Measurements from ENCODE around the gene BDP1.
A peak's percentile ranks its signal among the peaks of the same experiment; 100 is the strongest.
"Not testable (repeated sequence)": the region's sequence is repeated elsewhere in the genome, so short reads cannot be mapped to it uniquely, and the experiment has no call there.

Gene BDP1

DNA sequence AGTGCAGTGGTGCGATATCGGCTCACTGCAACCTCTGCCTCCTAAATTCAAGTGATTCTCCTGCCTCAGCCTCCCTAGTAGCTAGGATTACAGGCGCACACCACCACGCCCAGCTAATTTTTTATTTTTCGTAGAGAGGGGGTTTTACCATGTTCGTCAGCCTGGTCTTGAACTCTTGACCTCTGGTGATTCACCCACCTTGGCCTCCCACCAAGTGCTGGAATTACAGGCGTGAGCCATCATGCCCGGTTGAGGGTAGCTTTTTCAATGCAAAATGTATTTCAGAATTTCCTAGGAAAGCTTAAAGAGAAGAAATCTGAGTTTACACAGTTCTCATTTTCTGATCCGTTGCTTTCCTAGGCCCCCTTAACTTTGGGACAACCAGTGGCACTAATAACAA, 15.7 kb downstream of the BDP1 start:
- no peak for DNase-seq (ENCODE audit: low read depth in 2 of 2)

DNA sequence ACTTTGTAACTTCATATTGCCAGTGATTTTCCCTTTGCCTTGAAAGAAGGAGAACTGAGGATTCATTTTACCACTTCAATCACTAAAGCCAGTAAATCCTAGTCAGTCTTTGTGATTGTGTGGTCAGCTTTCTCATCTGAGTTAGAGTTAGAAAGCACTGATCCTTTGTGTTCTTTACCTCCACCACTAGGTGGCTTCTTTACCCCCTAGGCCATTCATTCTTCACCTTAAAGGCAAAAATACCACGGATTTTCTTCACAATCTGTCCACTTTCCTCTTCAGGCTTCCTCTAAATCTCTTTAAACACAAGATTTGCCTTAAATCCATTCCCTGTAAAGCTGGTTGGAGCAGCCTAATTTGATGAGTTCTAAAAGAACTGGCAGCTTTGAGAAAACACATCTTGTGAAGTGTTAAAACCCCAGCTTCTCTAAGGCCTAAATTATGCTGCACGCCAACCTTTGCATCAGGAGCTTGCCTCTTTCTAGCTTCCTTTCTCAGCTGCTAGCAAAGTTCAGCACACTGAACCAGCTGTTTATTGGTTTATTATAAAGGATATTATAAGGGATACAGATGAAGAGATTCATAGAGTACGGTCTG, 20.4 kb downstream of the BDP1 start:
- no peak for DNase-seq (ENCODE audit: low read depth in 2 of 2)

GRCh38 chr5:71481441-71481840, 26.0 kb downstream of the BDP1 start:
- DNase-seq (ENCODE audit: low read depth in 2 of 2), result no peak

DNA sequence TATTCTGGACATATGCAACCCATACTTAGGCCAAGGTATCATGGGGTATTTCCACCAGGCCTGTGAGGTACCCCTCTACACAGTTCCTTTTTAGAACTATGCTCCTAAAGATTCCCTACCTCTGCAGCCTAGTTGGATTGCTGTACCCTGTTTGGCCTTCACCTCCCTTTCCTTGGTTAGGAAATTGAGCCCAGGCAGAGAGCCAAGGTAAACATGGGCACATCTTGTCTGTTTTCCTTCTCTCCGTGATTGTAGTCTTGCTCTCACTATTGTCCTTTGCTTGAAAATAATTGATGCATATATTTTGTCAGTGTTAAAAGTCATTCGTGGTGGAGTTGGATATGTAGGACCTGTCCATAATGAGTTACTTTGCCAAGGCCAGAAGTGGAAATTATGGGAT, 26.7 kb downstream of the BDP1 start:
- DNase-seq (ENCODE audit: low read depth in 2 of 2), result no peak

- DNase-seq (ENCODE audit: low read depth in 2 of 2), result peak; percentile 9 to 12
Observed at GRCh38 chr5:71483355-71483754, 27.9 kb downstream of the BDP1 start.

- no peak for DNase-seq (ENCODE audit: low read depth in 2 of 2)
Observed at GRCh38 chr5:71492817-71493615, 37.6 kb downstream of the BDP1 start.

DNA sequence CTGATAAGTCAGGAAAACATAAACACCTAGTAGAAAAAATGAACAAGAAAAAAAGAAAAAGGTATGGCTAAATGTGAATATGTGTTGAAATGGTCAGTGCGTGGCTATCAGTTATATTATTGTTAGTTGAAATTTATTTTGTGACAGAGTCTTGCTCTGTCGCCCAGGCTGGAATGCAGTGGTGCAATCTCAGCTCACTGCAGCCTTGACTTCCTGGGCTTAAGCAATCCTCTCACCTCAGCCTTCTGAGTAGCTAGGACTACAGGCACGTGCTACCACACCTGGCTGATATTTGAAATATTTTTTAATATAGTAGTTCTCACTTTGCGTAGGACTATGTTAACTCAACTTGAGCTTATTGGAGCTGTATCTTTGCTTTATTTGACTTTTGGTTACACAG, 38.8 kb downstream of the BDP1 start:
- DNase-seq (ENCODE audit: low read depth in 2 of 2), result not testable (repeated sequence)

DNA sequence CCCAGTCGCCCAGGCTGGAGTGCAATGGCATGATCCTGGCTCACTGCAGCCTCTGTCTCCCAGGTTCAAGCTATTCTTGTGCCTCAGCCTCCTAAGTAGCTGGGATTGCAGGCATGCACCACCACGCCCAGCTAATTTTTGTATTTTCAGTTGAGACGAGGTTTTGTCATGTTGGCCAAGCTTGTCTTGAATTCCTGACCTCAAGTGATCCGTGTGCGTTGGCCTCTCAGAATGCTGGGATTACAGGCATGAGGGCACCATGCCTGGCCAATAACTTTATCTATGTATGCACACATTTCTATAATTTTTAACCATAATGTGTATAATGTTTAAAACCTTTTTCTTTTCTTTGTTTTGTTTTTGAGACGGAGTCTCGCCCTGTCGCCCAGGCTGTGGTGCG, 43.3 kb downstream of the BDP1 start:
- DNase-seq (ENCODE audit: low read depth in 2 of 2), result not testable (repeated sequence)

GRCh38 chr5:71503536-71503935, 48.1 kb downstream of the BDP1 start:
- no peak for DNase-seq (ENCODE audit: low read depth in 2 of 2)

DNA sequence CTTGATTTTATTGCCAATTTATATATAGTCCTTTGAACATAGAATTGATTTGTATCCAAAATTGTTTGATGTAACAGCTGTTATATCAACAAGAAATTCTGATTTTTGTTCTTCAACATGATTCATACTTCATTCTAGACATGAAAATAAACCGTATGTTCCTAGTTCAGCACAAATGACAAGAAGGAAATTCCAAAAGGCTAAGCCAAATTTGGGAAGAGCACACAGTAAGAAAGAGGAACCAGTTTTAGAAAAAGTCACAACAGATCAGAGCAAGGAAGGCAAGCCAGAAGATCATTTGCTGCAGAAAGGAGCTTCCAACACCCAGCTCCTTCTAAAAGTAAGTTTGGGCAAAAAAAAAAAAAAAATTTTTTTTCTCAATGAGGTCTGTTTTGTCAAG, 66.7 kb downstream of the BDP1 start:
- no peak for DNase-seq (ENCODE audit: low read depth in 2 of 2)

DNA sequence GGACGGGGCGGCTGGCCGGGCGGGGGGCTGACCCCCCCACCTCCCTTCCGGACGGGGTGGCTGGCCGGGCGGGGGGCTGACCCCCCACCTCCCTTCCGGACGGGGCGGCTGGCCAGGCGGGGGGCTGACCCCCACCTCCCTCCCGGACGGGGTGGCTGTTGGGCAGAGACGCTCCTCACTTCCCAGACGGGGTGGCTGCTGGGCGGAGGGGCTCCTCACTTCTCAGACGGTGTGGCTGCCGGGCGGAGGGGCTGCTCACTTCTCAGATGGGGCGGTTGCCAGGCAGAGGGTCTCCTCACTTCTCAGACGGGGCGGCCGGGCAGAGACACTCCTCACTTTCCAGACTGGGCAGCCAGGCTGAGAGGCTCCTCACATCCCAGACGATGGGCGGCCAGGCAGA, 70.2 kb downstream of the BDP1 start:
- DNase-seq (ENCODE audit: low read depth in 2 of 2), result not testable (repeated sequence)

DNA sequence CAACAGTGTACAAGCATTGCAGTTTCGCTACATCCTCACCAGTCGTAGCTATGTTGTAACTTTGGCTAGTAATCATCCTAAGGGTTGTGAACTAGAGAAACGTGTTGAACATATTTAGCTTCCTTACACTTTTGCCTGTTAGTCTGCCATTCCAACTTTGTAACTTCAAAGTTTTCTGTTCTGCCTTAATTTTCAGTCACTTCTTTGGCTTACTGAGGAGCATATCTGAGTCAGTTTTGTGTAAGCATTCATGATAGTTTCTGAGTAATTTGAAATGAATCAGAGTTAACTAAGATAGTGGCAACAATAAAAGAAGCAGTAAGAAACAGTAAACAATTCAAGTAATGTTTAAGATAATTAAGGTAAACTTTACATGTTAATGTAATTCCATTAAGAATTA, 72.8 kb downstream of the BDP1 start:
- no peak for DNase-seq (ENCODE audit: low read depth in 2 of 2)

GRCh38 chr5:71529682-71530081, 74.2 kb downstream of the BDP1 start:
- no peak for DNase-seq (ENCODE audit: low read depth in 2 of 2)

DNA sequence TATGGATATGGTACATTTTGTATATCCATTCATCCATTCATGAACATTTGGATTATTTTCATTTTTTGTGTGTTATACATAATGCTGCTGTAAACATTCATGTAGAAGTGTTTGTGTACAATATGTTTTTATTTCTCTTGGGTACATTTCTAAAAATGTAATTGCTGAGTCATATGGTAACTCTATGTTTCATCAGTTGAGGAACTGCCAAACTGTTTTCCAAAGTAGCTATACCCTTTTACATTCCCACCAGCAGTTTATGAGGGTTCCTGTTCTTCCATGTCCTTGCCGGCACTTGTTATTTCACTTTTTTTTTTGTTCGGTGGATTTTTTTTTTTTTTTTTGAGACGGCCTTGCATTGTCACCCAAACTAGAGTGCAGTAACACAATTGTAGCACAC, 77.7 kb downstream of the BDP1 start:
- no peak for DNase-seq (ENCODE audit: low read depth in 2 of 2)

DNA sequence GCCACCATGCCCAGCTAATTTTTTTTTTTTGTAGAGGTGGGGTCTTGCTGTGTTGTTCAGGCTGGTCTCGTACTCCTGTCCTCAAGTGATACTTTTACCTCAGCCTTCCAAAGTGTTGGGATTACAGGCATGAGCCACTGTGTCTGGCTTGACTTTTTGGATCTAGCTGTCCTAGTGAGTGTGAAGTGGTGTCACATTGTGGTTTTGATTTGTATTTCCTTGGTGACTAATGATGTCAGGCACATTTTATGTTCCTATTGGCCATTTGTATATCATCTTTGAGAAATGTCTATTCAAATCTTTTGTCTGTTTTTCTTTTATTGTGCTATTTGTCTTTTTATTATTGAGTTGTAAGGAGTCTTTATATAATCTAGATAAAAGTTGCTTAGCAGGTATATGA, 78.2 kb downstream of the BDP1 start:
- no peak for DNase-seq (ENCODE audit: low read depth in 2 of 2)

DNA sequence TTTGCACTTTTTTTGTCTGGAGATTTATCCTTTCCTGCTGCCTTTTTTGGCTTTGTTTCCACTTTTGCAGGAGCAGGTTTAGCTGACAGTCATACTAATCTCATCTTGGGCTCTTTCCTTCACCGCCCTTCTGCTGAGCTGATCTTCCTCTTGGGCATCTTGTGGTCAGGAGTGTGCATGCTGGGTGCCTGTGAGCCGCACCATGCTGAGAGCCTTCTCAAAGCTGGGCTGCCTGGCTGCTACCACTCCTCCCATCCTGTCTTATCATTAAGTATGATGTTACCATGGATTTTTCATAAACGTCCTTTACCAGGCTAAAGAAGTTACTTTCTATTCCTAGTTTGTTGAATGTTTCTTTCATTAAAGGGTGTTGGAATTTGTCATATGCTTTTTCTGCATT, 82.2 kb downstream of the BDP1 start:
- no peak for DNase-seq (ENCODE audit: low read depth in 2 of 2)

- DNase-seq (ENCODE audit: low read depth in 2 of 2), result not testable (repeated sequence)
Observed at GRCh38 chr5:71550885-71551284, 95.4 kb downstream of the BDP1 start.

GRCh38 chr5:71551582-71551981, 96.1 kb downstream of the BDP1 start:
- DNase-seq (ENCODE audit: low read depth in 2 of 2), result not testable (repeated sequence)

GRCh38 chr5:71552026-71552749, 96.7 kb downstream of the BDP1 start:
- not testable (repeated sequence) for DNase-seq (ENCODE audit: low read depth in 2 of 2)

GRCh38 chr5:71563161-71563560, 107.7 kb downstream of the BDP1 start:
- no peak for DNase-seq (ENCODE audit: low read depth in 2 of 2)

DNA sequence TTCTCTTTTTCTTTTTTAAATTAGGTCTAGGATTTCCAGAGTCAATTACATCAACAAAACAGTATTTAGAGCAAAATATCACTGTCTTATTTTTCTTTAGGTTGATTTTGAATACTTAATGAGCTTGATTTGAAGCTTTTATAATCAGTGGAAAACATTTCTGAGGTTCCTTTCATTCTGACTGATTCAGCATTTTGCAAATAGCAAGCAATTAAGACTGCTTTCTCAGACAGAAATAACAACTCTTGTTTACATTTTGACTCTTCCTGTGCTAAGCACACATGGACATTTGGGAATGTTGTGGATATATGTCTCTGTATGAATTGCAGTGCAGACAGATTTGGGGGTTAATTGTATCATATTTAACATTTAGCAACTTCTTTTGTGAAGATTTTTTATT, 109.4 kb downstream of the BDP1 start:
- DNase-seq (ENCODE audit: low read depth in 2 of 2), result no peak

- no peak for DNase-seq (ENCODE audit: low read depth in 2 of 2)
Observed at GRCh38 chr5:71569748-71570509, 114.5 kb downstream of the BDP1 start.

All from fibroblast of skin of left biceps (primary cell).